HepG2 (cell line): Measurements from ENCODE around the gene RANBP3. TPM values are rescaled to one million over a fixed set of nuclear protein-coding genes. Genes with fewer than 3 reads are reported as not detected.

Experiments used
- BRD4 ChIP-seq: sonication (generic); formaldehyde crosslinking; IDR thresholded peaks from 2 replicates; pipeline ENCODE4 v1.4.0; 2020; ENCODE audit warnings: missing genetic modification reagents
- HMG20B ChIP-seq: conservative IDR thresholded peaks from 2 replicates; pipeline ENCODE4 v1.6.1; 2016; ENCODE audit warnings: missing genetic modification reagents, missing compliant biosample characterization
- KLF12 ChIP-seq: sonication (generic); formaldehyde crosslinking; IDR thresholded peaks from 2 replicates; pipeline ENCODE4 v1.4.0; 2020; ENCODE audit warnings: missing genetic modification reagents, borderline replicate concordance
- NFATC3 ChIP-seq: sonication (generic); formaldehyde crosslinking; IDR thresholded peaks from 2 replicates; pipeline ENCODE4 v1.5.1; 2020; ENCODE audit warnings: mild to moderate bottlenecking, missing genetic modification reagents
- PAX8 ChIP-seq: sonication (generic); formaldehyde crosslinking; IDR thresholded peaks from 2 replicates; pipeline ENCODE4 v1.8.0; 2022; ENCODE audit warnings: mild to moderate bottlenecking, missing genetic modification reagents, borderline replicate concordance
- SOX5 ChIP-seq: IDR thresholded peaks from 2 replicates; pipeline ENCODE4 v1.6.1; 2016; ENCODE audit warnings: borderline replicate concordance
- SSRP1 ChIP-seq: IDR thresholded peaks from 2 replicates; pipeline ENCODE4 v1.6.1; 2016; ENCODE audit warnings: control low read depth
- YEATS4 ChIP-seq: sonication (generic); formaldehyde crosslinking; IDR thresholded peaks from 2 replicates; pipeline ENCODE4 v1.4.0; 2020; ENCODE audit warnings: missing genetic modification reagents, borderline replicate concordance
- ZBTB21 ChIP-seq: sonication (generic); formaldehyde crosslinking; IDR thresholded peaks from 2 replicates; pipeline ENCODE4 v1.4.0; 2020; ENCODE audit warnings: missing genetic modification reagents
- ZFP36L2 ChIP-seq: sonication (generic); formaldehyde crosslinking; IDR thresholded peaks from 2 replicates; pipeline ENCODE4 v1.4.0; 2020; ENCODE audit warnings: missing genetic modification reagents
- ZNF432 ChIP-seq: sonication (generic); formaldehyde crosslinking; IDR thresholded peaks from 2 replicates; pipeline ENCODE4 v1.5.0; 2020; ENCODE audit warnings: missing genetic modification reagents, mild to moderate bottlenecking, borderline replicate concordance
- ZNF724P ChIP-seq: sonication (generic); formaldehyde crosslinking; IDR thresholded peaks from 2 replicates; pipeline ENCODE4 v1.8.0; 2022; ENCODE audit warnings: missing genetic modification reagents, borderline replicate concordance
- ZNF776 ChIP-seq: sonication (generic); formaldehyde crosslinking; IDR thresholded peaks from 2 replicates; pipeline ENCODE4 v1.4.0; 2020; ENCODE audit warnings: mild to moderate bottlenecking, missing genetic modification reagents
- ZSCAN21 ChIP-seq: sonication (generic); formaldehyde crosslinking; IDR thresholded peaks from 2 replicates; pipeline ENCODE4 v1.8.0; 2022; ENCODE audit warnings: mild to moderate bottlenecking, missing genetic modification reagents, moderate library complexity, borderline replicate concordance
- polyA plus RNA-seq, 8 experiments: library from polyadenylated mRNA; depleted of rRNA in 3 of 8; stranded (reverse) in 7 of 8; unstranded in 1 of 8; fragments of >200 nt; fragmentation: Illumina TruSeq in 4 of 8; extraction: Trizol in 4 of 8; gene quantifications; 2 replicates each; pipeline versions ENCODE4 v1.2.1 to v1.2.3, GENCODE V29; 2011 to 2016; ENCODE audit warnings: low read depth in 4 of 8, missing spikeins in 1 of 8, mixed read lengths in 1 of 8; ENCODE audit not compliant: insufficient read depth in 1 of 8
- total RNA-seq, 5 experiments: library from RNA; depleted of rRNA; stranded (reverse); fragments of >200 nt; fragmentation: Illumina TruSeq; extraction: Trizol; gene quantifications; 2 replicates each; pipeline ENCODE4 v1.2.3, GENCODE V29; 2016; ENCODE audit warnings: low read depth in 1 of 5
- TF ChIP-seq, protein P1 (sequence below): sonication (generic); formaldehyde crosslinking; conservative IDR thresholded peaks from 2 replicates; pipeline ENCODE4 v1.5.0; 2020; ENCODE audit warnings: missing genetic modification reagents
- TF ChIP-seq, protein P2 (sequence below): sonication (generic); formaldehyde crosslinking; IDR thresholded peaks from 2 replicates; pipeline ENCODE4 v1.9.0; 2022; ENCODE audit warnings: missing genetic modification reagents, mild to moderate bottlenecking, borderline replicate concordance
- TF ChIP-seq, protein P3 (sequence below): sonication (generic); formaldehyde crosslinking; IDR thresholded peaks from 2 replicates; pipeline ENCODE4 v1.4.0; 2020; ENCODE audit warnings: mild to moderate bottlenecking, missing genetic modification reagents, borderline replicate concordance
- TF ChIP-seq, protein P4 (sequence below): sonication (generic); formaldehyde crosslinking; IDR thresholded peaks from 2 replicates; pipeline ENCODE4 v1.8.0; 2023; ENCODE audit warnings: mild to moderate bottlenecking, missing genetic modification reagents
- TF ChIP-seq, protein P5 (sequence below): sonication (generic); formaldehyde crosslinking; IDR thresholded peaks from 2 replicates; pipeline ENCODE4 v1.8.0; 2022; ENCODE audit warnings: missing genetic modification reagents, low read depth, mild to moderate bottlenecking, borderline replicate concordance

Gene RANBP3
- total and polyA plus RNA-seq, 2 of the 13 experiments (the other 11 are each of a cell fraction or from before 2014, with no cell fraction given), result 39.5 to 149 TPM

DNA sequence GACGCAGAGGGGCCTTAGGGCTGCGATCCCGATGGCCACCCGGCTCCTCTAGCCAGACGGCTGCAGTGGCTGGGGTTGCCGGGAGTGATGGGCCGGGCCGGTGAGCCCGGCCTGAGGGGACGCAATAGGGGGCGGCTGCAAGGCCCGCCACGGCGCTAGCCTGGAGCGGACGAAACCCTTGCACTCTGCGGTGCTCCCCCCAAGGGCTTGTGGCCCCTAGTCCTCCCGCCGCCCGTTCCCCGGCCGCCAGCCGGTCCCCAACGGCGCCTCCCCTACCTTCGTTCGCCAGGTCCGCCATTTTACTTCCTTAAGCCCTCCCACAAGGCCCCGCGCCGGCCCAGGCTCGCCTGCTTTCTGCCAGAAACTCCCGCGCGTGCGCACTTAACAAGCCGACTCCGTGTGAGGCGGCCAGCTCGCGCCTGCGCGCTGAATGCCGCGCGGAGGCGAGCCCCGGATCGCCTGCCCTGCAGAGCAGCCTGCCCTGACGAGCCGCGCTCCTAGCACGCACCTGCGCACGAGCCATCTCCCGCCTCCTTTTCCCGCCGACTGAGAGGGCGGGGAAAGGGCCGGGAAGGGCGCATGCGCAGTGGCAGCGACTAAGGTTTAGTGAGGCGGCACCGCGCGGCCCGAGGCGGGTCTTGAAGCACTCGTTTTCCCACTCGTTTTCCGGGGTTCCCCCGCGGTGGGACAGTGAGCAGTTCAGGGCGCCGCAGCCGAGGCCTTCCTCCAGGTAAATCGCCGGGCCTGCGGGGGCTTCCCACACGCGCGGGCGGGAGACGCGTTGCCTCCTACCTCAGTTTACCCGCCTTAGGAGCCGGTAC, at the start of gene RANBP3 (continued):
- TF ChIP-seq, protein P1, sequence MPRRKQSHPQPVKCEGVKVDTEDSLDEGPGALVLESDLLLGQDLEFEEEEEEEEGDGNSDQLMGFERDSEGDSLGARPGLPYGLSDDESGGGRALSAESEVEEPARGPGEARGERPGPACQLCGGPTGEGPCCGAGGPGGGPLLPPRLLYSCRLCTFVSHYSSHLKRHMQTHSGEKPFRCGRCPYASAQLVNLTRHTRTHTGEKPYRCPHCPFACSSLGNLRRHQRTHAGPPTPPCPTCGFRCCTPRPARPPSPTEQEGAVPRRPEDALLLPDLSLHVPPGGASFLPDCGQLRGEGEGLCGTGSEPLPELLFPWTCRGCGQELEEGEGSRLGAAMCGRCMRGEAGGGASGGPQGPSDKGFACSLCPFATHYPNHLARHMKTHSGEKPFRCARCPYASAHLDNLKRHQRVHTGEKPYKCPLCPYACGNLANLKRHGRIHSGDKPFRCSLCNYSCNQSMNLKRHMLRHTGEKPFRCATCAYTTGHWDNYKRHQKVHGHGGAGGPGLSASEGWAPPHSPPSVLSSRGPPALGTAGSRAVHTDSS (CRISPR knock-in tag), result no peak
- TF ChIP-seq SSRP1 (CRISPR knock-in tag) (no peak), ZNF776 (CRISPR knock-in tag) (peak; percentile 100), ZBTB21 (CRISPR knock-in tag) (peak; percentile 76; the same call in 1 of the 2 replicates), NFATC3 (CRISPR knock-in tag) (peak; percentile 100), KLF12 (CRISPR knock-in tag) (peak; percentile 99), BRD4 (CRISPR knock-in tag) (peak; percentile 95; the same call in 1 of the 2 replicates), ZNF724P (peak; percentile 100), PAX8 (CRISPR knock-in tag) (peak; percentile 100), ZFP36L2 (CRISPR knock-in tag) (peak; percentile 99), SOX5 (CRISPR knock-in tag) (peak; percentile 95), HMG20B (peak; percentile 85; the same call in 1 of the 2 replicates), ZSCAN21 (peak; percentile 100), YEATS4 (CRISPR knock-in tag) (peak; percentile 95), ZNF432 (peak; percentile 90; the same call in 1 of the 2 replicates)
- TF ChIP-seq, protein P2, sequence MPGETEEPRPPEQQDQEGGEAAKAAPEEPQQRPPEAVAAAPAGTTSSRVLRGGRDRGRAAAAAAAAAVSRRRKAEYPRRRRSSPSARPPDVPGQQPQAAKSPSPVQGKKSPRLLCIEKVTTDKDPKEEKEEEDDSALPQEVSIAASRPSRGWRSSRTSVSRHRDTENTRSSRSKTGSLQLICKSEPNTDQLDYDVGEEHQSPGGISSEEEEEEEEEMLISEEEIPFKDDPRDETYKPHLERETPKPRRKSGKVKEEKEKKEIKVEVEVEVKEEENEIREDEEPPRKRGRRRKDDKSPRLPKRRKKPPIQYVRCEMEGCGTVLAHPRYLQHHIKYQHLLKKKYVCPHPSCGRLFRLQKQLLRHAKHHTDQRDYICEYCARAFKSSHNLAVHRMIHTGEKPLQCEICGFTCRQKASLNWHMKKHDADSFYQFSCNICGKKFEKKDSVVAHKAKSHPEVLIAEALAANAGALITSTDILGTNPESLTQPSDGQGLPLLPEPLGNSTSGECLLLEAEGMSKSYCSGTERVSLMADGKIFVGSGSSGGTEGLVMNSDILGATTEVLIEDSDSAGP, result peak; percentile 97
- TF ChIP-seq, protein P3, sequence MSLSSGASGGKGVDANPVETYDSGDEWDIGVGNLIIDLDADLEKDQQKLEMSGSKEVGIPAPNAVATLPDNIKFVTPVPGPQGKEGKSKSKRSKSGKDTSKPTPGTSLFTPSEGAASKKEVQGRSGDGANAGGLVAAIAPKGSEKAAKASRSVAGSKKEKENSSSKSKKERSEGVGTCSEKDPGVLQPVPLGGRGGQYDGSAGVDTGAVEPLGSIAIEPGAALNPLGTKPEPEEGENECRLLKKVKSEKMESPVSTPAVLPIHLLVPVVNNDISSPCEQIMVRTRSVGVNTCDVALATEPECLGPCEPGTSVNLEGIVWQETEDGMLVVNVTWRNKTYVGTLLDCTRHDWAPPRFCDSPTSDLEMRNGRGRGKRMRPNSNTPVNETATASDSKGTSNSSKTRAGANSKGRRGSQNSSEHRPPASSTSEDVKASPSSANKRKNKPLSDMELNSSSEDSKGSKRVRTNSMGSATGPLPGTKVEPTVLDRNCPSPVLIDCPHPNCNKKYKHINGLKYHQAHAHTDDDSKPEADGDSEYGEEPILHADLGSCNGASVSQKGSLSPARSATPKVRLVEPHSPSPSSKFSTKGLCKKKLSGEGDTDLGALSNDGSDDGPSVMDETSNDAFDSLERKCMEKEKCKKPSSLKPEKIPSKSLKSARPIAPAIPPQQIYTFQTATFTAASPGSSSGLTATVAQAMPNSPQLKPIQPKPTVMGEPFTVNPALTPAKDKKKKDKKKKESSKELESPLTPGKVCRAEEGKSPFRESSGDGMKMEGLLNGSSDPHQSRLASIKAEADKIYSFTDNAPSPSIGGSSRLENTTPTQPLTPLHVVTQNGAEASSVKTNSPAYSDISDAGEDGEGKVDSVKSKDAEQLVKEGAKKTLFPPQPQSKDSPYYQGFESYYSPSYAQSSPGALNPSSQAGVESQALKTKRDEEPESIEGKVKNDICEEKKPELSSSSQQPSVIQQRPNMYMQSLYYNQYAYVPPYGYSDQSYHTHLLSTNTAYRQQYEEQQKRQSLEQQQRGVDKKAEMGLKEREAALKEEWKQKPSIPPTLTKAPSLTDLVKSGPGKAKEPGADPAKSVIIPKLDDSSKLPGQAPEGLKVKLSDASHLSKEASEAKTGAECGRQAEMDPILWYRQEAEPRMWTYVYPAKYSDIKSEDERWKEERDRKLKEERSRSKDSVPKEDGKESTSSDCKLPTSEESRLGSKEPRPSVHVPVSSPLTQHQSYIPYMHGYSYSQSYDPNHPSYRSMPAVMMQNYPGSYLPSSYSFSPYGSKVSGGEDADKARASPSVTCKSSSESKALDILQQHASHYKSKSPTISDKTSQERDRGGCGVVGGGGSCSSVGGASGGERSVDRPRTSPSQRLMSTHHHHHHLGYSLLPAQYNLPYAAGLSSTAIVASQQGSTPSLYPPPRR (CRISPR knock-in tag), result peak; percentile 97
- TF ChIP-seq, protein P4, sequence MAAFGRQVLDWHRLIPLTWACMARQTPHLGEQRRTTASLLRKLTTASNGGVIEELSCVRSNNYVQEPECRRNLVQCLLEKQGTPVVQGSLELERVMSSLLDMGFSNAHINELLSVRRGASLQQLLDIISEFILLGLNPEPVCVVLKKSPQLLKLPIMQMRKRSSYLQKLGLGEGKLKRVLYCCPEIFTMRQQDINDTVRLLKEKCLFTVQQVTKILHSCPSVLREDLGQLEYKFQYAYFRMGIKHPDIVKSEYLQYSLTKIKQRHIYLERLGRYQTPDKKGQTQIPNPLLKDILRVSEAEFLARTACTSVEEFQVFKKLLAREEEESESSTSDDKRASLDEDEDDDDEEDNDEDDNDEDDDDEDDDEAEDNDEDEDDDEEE (CRISPR knock-in tag), result peak; percentile 100
- TF ChIP-seq, protein P5, sequence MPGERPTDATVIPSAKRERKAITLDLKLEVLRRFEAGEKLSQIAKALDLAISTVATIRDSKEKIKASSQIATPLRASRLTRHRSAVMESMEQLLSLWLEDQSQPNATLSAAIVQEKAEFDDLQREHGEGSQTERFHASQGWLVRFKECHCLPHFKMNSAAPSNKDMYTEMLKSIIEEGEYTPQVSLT (CRISPR knock-in tag), result peak; percentile 100; the same call in 1 of the 2 replicates
